ENCODE measurements around the gene KCNJ18.
"Not testable (repeated sequence)": the region's sequence is repeated elsewhere in the genome, so short reads cannot be mapped to it uniquely, and the experiment has no call there.

GRCh38 chr17:21666711-21667412, 25.5 kb upstream of the KCNJ18 start:
- not testable (repeated sequence) for TF ChIP-seq CTCF (conservative IDR thresholded peaks at IDR 0.05; ENCODE audit: low read depth, low read length); EZH2phosphoT487 (IDR thresholded peaks at IDR 0.05; ENCODE audit: borderline replicate concordance, low read length)
